OCI-LY7 (cell line): ENCODE measurements around the gene MAPK12.

Experiments
- CTCF ChIP-seq: fragments of 200-600 bp; sonication (generic); conservative IDR thresholded peaks from 2 replicates; pipeline ENCODE4 v1.5.1; 2014; ENCODE audit warnings: mild to moderate bottlenecking, antibody characterized with exemption, low read length, moderate library complexity, mixed read lengths
- EZH2phosphoT487 ChIP-seq: fragments of 200-600 bp; sonication (generic); IDR thresholded peaks from 2 replicates; pipeline ENCODE4 v1.6.1; 2018; ENCODE audit warnings: low read depth, borderline replicate concordance, mild to moderate bottlenecking, mixed run types, antibody characterized with exemption, low read length, moderate library complexity, mixed read lengths

DNA sequence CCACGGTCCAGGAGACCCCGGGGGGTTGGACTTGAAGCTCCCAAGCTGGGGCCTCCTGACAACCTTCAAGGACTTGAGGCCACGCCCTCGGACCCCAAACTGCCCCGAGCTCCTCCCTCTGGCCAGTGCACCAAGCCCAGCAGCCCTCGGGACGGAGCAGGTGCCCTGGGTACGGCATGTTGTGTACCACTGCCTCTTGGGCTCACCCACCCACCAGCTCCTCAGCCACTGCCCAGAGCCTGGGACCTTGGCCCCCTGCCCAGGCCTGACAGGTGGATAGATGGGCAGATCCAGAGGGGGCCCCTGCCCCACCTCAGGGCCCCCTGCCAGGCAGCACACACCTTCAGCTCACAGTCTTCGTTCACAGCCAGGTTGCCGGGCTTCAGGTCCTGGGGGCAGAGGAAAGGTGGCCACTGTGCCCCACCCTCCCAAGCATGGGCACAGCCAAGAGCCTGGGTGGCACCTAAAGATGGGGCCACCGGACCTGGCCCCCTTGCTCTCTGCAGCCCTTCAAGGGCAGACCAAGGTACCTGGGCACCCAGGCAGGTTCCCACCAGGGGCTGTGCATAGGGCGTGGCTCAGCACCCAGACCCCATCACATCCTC lies 5.1 kb downstream of the MAPK12 start:
- TF ChIP-seq CTCF (no peak), EZH2phosphoT487 (no peak)
